ENCODE data around the gene PPM1E.
"Not testable (repeated sequence)": the region's sequence is repeated elsewhere in the genome, so short reads cannot be mapped to it uniquely, and the experiment has no call there.

PPM1E gene

GRCh38 chr17:58957725-58958073, 202.0 kb downstream of the PPM1E start:
- not testable (repeated sequence) for DNase-seq

- no peak for DNase-seq
These were observed 204.4 kb downstream of the PPM1E start for GRCh38 chr17:58960068-58960467.

GRCh38 chr17:58965221-58965620, 209.6 kb downstream of the PPM1E start:
- DNase-seq: no peak

- no peak for DNase-seq
These were observed 210.6 kb downstream of the PPM1E start for GRCh38 chr17:58966208-58966607.

- DNase-seq: no peak
These were observed 212.9 kb downstream of the PPM1E start for GRCh38 chr17:58968426-58969061.

- DNase-seq: no peak
These were observed 213.5 kb downstream of the PPM1E start for GRCh38 chr17:58969156-58969555.

- no peak for DNase-seq
These were observed 214.0 kb downstream of the PPM1E start for GRCh38 chr17:58969612-58970011.

- no peak for DNase-seq
These were observed 215.2 kb downstream of the PPM1E start for GRCh38 chr17:58970609-58971450.

- no peak for DNase-seq
These were observed 218.7 kb downstream of the PPM1E start for GRCh38 chr17:58974354-58974753.

- DNase-seq: no peak
These were observed 220.9 kb downstream of the PPM1E start for GRCh38 chr17:58976541-58976940.

- no peak for DNase-seq
These were observed 225.2 kb downstream of the PPM1E start for GRCh38 chr17:58980706-58981481.

GRCh38 chr17:58982626-58983025, 227.0 kb downstream of the PPM1E start:
- no peak for DNase-seq

- DNase-seq: no peak
These were observed 229.7 kb downstream of the PPM1E start for GRCh38 chr17:58985367-58985766.

GRCh38 chr17:58985971-58986370, 230.3 kb downstream of the PPM1E start:
- no peak for DNase-seq

GRCh38 chr17:58989629-58990028, 234.0 kb downstream of the PPM1E start:
- DNase-seq: no peak

GRCh38 chr17:58991718-58992331, 236.2 kb downstream of the PPM1E start:
- DNase-seq: no peak

GRCh38 chr17:58993311-58993710, 237.7 kb downstream of the PPM1E start:
- no peak for DNase-seq

- DNase-seq: no peak
These were observed 239.7 kb downstream of the PPM1E start for GRCh38 chr17:58995247-58995940.

- DNase-seq: no peak
These were observed 241.3 kb downstream of the PPM1E start for GRCh38 chr17:58996968-58997367.

GRCh38 chr17:58997756-58998553, 242.3 kb downstream of the PPM1E start:
- DNase-seq: no peak

GRCh38 chr17:58998871-58999270, 243.2 kb downstream of the PPM1E start:
- DNase-seq: no peak

GRCh38 chr17:58999500-58999899, 243.8 kb downstream of the PPM1E start:
- DNase-seq: no peak
